H1 (cell line): Measurements from ENCODE around the gene PHTF2. TPM values are rescaled to one million over a fixed set of nuclear protein-coding genes. Genes with fewer than 3 reads are reported as not detected.

Experiments used
- GTF2F1 ChIP-seq: IDR thresholded peaks from 2 replicates; pipeline ENCODE4 v1.6.1; 2012; ENCODE audit warnings: low read depth, low read length, improper control_type of control experiment, borderline replicate concordance
- RNF2 ChIP-seq: fragments of 200-900, 300-1000 bp; sonication (generic); IDR thresholded peaks from 2 replicates; pipeline ENCODE4 v1.7.1; 2016; ENCODE audit warnings: borderline replicate concordance, low read depth, mild to moderate bottlenecking, antibody characterized with exemption, low read length; ENCODE audit not compliant: poor library complexity, severe bottlenecking; ENCODE audit errors: missing control alignments
- RXRA ChIP-seq: IDR thresholded peaks from 2 replicates; pipeline ENCODE4 v1.6.1; 2011; ENCODE audit warnings: low read depth, mild to moderate bottlenecking, low read length, moderate library complexity; ENCODE audit not compliant: insufficient read depth
- SAP30 ChIP-seq: fragments of 300-600 bp; sonication (generic); IDR thresholded peaks from 2 replicates; pipeline ENCODE4 v1.7.1; 2012; ENCODE audit warnings: low read length, moderate library complexity, mild to moderate bottlenecking, inconsistent platforms; ENCODE audit not compliant: insufficient read depth, insufficient replicate concordance
- TAF1 ChIP-seq: IDR thresholded peaks from 2 replicates; pipeline ENCODE4 v1.6.1; 2011; ENCODE audit warnings: mild to moderate bottlenecking, low read depth, low read length
- polyA plus RNA-seq, 7 experiments: library from polyadenylated mRNA; depleted of rRNA in 3 of 7; stranded (reverse) in 5 of 7; unstranded in 2 of 7; fragments of >200 nt in 5 of 7; fragments of 200-250 nt in 2 of 7; gene quantifications; 1 replicate in 5 of 7; 2 replicates in 1 of 7; 4 replicates in 1 of 7; pipeline versions ENCODE4 v1.2.1 to v1.2.3, GENCODE V29; 2011 to 2013; ENCODE audit warnings: missing spikeins in 2 of 7, mixed read lengths in 2 of 7
- total RNA-seq: library from RNA; stranded (reverse); fragmentation: NEBNext Ultra II Directional; extraction: Animal tissue kit (Norgen Biotek cat#: 25700); gene quantifications from 2 replicates; pipeline ENCODE4 v1.2.1, GENCODE V29; 2021
- TF ChIP-seq, protein P1 (sequence below): IDR thresholded peaks from 2 replicates; pipeline ENCODE4 v1.6.1; 2012; ENCODE audit warnings: inconsistent platforms

Gene PHTF2
- total and polyA plus RNA-seq, 2 of the 8 experiments (the other 6 are each of a cell fraction or from before 2014, with no cell fraction given): 9.0 to 25.4 TPM

DNA sequence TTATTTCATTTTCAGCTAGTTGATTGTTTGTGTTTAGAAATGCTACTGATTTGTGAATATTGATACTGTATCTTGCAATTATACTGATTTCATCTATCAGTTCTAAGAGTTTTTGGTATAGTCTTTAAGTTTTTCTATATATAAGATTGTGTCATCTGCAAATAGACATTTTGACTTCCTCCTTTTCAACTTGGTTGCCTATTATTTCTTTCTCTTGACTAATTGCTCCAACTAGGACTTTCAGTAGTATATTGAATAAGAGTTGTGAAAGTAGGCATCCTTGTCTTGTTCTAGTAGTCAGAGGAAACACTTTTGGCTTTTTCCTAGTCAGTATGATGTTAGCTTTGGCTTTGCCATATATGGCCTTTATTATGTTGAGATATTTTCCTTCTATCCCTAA lies 20.4 kb downstream of the PHTF2 start (continued):
- TF ChIP-seq SAP30 (no peak), RNF2 (no peak), RXRA (no peak), TAF1 (no peak), GTF2F1 (no peak)
- TF ChIP-seq, protein P1, sequence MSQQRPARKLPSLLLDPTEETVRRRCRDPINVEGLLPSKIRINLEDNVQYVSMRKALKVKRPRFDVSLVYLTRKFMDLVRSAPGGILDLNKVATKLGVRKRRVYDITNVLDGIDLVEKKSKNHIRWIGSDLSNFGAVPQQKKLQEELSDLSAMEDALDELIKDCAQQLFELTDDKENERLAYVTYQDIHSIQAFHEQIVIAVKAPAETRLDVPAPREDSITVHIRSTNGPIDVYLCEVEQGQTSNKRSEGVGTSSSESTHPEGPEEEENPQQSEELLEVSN: no peak
